GM19025 (cell line): ENCODE measurements around the gene ST7.
"Not testable (repeated sequence)": the region's sequence is repeated elsewhere in the genome, so short reads cannot be mapped to it uniquely, and the experiment has no call there.

Experiments used
- ATAC-seq: cut with Tn5 transposase; IDR thresholded peaks from one replicate; pipeline ENCODE4 v1.9.1; 2021; ENCODE audit warnings: mild to moderate bottlenecking, low read depth, moderate library complexity; ENCODE audit not compliant: unreplicated experiment

The ST7 gene

DNA sequence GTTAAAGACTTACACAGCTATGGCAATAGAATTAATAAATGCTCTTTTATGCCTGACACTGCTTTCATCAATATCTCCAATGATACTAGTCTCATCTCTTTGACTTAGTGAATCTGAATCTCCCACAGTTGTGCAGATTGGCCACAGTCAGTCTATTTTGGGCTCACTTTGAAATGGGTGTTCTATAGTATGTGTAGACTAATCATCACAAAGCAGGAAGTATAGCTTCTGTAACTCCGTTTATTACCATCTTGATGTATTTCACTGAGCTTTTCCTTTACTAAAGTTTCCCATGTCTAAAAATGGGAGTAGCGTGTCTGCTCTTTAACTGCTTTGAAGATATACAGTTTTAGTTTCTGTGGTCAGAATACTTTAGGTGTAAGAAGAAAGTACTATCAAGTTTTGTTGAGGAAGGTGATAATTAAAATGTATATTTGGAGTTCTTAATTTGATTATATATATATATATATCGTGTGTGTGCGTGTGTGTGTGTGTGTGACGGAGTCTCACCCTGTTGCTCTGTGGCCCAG lies 70.1 kb downstream of the ST7 start:
- no peak for ATAC-seq

DNA sequence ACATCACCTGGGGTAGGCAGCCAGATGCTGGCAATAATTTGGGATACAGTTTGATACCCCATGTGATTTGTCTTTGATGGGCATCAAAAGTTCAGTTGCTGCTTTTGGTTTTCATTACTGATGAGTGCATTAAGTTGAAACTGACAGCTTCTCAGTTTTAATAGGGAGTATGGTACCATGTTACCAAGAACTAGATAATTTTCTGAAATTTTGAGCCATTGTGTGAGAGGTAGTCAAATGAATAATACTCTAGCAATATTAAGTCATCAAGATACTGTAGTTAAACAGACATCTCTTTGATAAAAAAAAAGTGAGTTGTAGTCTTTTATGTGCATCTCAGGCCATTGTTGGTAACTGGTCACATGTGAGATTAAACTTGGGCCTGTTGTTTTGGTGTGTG lies 71.5 kb downstream of the ST7 start:
- no peak for ATAC-seq

DNA sequence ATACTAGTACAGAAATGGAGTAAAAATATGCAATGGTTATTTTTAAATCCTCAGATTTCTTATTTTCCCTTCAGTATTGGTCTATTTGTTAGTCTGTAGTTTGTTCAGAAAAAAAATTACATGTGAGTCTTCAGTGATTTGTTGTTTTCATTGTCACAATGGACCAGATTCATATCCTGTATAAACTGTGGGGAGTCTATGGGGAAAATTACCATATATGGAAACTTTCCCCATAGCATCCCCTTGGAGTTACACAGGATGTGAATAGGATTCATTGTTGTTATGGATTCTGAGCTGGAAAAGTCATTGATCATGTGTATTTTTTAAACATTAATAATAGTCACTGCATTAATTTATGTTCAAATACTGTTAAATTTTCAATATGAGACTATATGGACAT lies 72.6 kb downstream of the ST7 start:
- ATAC-seq, result no peak

DNA sequence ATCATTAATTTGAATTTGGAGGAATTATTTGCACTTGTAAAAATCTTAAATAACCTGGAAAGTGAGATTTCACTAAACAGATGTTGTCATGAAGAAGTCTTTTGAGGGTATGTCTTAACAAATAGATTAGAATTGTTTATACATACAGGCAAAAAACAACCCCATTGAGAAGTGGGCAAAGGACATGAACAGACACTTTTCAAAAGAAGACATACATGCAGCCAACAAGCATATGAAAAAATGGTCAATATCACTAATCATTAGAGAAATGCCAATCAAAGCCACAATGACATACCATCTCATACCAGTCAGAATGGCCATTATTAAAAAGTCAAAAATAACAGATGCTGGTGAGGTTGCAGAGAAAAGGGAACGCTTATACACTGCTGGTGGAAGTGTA lies 77.0 kb downstream of the ST7 start:
- ATAC-seq, result not testable (repeated sequence)

DNA sequence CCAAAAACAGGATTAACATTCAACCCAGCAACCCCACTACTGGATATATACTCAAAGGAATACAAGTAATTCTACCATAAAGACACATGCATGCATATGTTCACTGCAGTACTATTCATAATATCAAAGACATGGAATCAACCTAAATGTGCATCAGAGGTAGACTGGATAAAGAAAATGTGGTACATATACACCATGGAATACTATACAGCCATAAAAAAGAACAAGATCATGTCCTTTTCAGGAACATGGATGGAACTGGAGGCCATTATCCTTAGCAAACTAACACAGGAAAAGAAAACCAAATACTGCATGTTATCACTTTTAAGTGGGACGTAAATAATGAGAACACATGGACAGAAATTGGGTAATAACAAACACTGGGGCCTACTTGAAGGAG lies 77.5 kb downstream of the ST7 start:
- ATAC-seq, result not testable (repeated sequence)

DNA sequence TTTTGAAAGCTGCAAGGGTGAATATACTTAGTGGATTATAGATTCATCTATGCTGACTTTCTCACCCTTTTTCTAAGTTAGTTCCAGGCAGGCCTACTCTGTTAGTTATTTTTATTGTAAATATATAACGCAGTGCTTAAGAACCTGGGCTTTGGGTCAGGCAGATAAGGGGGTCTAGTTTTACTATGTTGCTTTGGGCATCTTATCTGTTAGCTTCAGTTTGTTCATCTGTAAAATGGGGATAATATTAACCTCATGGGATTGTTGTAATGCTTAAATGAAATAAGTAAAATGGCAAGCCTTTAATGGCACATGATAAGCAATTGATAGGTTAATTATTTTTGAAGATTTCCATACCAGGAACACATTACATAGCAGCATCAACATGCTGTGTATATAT lies 79.5 kb downstream of the ST7 start:
- no peak for ATAC-seq

DNA sequence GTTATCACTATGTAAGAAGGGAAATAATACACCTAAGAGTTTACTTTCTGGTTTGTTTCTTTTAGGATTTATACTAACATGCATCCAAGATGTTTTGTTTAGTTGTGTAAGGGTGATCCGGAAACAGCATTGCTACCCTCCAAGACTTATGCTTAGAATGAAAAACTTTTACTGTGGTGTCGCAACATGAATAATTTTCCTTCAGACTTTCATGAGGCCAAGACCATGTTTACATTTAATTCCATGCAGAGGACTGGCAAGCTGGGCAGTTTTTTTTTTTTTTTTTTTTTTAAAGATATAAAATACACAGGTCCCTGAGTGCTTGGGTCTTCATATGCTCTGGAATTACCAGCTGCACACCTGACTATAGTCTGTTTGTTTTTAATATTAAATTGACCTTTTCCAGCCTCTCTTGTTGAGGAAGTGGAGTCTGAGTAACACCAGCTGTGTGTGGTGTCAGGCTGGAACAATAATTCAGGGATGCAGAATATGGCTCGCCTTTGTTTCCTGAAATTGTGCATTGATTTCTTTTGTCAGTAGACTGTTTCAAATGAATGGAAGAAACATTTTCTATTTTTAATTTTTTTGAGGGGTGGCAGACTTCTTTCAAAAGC lies 81.7 kb downstream of the ST7 start:
- ATAC-seq, result no peak

DNA sequence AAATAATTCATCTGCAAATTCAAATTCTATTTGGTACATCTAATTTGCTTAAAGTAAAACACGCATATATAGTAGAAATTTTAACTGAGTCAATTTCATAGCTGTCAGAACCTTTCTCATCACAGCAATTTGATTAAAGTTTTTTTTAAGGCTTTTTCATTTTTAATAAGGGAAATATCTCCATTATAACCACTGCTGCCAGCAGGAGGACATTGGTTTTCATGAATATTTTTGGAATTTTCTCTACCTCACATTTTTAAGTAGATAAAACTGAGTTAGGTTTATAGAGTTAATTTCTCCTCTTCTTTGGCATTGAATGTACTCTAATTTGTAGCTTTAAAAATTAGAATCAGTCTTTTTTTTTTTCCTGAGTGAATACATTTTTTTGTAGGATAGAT lies 82.2 kb downstream of the ST7 start:
- ATAC-seq, result no peak

DNA sequence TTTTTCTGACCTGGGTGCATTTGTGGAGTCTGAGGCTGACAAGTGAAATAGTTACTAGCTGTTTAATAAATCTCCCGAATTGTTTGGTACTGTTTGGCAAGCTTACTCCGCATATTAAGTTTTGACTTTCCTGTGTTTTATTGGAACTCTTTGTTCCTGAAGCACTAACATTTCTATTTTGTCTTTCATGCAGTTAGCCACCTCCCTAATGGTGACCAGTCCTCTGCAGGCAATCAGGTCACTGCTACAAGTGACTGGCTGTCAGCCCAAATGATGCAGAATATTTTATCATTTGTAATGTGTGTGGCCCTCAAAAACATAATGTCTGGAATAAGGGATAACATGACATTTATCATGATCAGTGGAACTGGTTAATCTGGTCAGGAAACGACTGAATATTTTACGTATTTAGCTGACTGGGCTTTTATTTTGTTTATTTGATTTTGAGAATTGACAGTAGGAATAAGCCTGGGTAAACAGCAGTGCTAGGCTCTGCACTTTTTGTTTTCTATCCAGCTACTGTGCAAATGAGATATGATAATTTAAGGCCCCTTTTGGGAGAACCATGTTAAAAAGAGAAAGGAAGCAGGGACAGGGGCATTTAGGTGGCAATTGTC lies 82.9 kb downstream of the ST7 start:
- no peak for ATAC-seq

DNA sequence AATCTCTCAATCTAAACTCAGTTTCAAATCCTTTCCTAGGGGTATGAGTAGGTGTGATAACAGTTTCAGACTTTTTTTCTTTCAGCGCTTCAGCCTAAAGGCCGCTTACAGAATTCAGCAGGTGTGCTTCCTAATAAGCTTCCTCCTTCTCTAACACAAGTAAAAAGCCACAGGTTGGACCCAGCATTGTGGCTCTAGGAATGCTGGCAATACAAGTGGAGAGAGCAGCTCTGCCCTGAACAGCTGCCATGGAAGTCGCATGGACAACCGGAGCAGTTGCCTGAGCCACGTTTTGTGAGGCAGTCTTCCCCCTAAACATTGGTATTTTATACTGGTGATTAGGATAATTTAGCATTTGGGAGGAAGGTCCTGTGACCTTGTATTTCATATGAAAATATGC lies 83.5 kb downstream of the ST7 start:
- no peak for ATAC-seq

DNA sequence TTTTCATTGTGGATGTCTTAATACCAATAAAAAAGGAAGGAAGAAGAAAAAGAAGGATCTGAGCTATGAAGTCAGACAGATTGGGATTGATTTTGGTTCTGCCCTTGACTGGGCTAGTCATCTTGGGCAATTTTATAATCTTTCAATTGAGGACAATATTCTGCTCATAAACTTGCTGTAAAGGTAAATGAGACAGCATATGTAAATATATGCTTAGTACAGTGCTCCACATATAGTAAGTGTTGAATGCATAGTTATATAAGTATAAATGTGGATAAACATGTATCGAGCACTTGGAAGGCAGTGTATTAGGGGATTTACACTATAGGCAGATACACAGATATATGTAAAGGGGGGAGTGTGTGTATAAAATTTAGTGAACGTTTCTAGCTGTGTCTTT lies 85.1 kb downstream of the ST7 start:
- ATAC-seq, result no peak

DNA sequence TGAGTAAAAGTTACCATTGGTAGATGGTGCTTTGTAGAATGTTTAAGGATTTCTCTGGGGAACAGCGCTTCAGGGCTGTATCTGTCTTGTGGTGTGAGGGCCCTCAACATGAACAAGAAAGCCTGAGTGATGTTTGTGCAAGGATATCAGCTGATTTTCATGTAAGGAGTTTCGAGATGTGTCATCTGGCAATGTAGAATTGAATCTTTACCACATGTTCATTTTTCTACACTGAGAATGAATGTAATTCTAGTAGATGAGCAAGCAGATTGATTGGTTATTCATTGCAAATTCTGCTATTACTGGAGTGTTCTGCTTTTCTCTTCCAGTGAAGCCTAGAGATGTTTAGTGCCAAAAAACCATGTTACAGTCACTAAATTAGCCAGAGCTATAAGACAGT lies 87.7 kb downstream of the ST7 start:
- peak; percentile 93 for ATAC-seq

DNA sequence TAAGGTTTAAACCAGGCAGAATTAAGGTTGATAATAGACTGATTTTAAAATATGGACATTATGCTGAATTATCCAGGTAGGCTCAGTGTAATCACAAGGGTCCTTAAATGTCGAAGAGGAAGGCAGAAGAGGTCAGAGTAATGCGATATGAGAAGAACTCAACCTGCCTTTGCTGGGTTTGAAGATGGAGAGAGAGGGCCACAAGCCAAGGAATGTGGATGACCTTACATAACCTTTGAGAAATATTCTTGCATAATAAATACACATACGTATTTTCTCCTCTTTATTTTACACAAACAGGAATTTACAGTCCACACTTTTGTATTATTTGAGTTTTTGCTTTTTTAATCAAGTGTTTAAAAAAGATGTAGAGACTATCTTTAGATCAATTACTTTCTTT lies 88.5 kb downstream of the ST7 start:
- ATAC-seq, result no peak

DNA sequence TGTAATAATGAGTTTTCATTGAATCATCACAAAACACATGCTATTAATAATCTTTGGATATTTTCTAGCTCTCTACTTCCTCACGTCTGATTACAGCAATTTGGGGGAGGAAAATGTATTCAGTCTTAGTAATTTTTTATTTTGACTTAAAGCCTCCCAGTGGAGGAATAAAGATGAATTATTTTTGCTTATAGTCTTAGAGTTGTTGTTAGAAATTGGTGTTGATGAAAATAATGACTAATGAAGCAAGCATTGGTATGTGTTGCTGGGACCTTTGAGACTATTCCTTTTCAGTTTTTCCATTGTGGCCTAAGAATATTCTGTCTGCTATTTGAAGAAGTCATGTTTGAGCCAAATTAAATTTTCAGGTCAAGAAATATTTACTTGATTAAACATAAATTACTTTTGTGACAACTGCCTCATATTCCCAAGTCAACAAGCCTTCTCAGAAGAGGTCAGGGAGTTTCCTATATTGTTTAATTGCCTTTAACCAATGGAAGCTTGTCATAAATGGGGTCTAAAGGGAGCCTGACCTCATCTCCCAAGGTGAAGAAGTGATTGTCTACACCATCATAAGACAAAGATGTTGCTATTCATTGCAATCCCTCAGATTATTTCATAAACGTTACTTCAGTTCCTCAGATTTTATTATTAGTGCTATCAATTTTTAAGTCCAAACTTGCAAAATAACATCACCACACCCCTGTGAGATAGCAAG lies 90.0 kb downstream of the ST7 start:
- no peak for ATAC-seq

DNA sequence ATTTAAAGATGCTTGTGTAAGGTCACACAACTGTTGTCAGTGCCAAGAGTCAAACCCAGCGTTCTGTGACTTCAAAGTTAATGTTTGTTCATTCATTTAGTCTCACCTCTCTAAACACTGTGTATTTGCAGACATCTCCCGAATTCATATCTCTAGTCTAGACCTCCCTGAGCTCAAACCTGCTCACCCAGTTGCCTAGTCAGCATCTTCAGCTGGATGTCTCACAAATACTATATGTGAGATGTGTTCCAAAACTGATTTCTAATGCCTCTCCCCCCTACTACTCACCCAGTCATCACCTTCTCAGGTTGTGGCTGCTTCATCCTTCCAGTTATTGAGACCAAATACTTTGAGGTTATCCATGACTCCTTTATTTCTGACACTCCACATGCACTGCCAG lies 91.4 kb downstream of the ST7 start:
- ATAC-seq, result no peak

DNA sequence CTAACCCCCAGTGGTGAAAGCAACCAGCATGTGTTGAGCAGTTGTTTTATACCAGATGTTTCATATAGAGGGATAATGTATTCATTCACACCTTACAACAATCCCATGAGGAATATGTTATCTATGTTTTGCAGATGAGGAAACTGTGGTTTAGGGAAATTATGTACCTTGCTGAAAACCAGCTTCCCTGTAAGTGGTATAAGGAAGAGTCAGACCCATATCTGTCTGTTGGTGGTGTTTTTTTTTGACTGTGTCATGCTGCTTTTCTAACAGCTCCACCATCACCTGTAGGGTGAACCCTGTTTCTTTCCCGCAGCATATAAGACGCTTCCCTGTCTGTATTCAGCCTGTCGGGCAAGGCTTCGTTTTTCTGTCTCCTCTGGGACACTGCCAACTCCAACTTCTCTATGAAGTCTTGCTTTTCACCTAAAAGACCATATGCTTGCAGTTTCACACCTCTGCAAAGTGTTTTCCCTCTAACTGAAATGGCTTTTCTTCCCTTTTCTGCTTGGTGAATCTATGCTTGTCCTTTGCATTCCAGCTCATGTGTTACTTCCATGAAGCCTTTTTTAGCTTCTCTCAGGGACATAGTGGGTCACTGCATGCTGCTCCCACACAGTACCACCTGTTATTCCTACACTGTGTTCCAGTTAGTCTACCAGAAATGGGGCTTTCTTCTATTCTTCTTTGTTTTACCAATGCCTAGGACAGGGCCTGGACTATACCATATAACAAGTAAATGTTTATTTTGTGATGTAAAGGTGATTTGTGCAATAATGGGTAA lies 92.8 kb downstream of the ST7 start:
- ATAC-seq, result no peak

DNA sequence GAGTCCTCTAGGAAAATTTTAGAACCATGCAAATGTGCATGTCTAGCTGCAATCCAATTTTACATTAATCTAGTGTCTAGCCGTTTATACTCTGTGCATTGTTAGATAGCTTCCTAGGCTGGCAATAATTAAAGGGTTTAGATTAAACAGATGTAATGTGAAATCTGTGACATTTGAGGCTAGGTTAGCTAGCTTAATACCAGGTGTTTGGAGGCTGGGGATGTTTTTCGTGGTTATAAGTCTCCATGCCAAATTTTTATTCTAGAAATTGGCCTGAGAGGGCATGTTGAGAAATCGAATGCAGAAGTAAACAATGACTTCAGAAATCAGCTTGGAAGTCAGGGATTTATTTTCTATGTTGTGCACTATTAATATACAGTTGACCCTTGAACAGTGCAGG lies 94.2 kb downstream of the ST7 start:
- no peak for ATAC-seq

DNA sequence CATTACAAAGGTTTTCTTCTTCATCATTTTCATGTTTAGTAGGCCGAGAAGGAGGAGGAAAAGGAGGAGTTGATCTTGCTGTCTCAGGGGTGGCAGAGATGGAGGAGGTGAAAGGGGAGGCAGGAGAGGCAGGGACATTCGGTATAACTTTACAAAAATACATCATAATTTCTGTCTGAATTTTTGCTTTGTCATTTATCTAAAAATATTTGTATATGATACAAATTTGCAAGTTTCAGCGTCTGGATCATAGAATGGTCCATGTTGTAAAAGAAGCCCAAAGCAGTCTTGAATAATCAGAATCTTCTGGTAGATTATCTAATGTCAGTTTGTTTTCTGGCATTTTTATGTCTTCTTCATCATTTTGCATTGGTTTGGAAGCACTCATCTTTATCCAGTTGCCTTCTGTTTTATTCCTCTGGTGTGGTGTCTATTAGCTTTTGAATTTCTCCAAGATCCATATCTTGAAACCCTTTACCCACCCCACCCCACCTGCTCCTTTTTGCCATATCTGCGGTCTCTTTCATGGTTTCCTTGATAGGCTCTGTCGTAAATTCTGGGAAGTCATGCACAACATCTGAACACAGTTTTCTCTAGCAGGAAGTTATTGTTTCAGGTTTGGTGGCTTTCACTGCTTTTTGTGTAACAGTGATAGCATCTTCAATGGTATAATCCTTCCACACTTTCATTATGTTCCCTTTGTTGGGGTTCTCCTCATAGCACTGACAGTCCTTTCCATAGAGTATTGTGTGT lies 95.0 kb downstream of the ST7 start:
- ATAC-seq, result no peak

DNA sequence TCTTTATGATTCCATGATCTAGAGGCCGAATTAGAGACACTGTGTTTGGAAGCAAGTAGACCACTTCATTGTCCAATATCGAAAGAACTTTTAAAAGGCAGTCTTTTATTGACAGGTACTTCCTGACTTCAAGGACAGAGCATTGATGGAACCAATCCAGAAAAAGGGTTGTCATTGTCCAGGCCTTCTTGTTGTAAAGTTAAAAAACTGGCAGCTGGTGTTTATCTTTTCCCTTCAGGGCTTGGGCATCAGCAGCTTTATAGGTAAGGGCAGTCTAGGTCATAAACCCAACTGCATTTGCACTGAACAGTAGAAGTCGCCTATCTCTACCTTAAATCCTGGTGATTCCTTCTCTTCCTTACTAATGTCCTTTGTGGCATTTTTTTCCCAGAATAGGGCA lies 95.6 kb downstream of the ST7 start:
- no peak for ATAC-seq

DNA sequence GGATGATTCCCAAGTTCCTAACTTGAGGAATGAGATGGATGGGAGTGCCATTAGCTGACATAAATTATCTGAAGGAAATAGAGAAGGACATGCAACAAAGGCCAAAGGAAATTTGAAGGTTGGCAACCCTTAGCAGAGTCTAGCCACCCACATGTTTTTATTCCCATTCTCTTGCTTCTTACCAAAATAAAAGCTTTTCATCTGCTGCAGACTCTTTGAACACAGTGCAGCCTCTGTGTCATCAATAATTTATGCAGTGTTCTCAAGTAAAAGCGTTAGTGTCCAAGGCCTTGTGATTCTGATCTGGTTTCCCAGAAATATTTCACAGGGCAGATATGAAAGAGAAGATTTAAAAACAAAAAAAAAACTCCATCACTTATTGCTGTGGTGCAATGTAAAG lies 98.5 kb downstream of the ST7 start:
- no peak for ATAC-seq
